SK-N-SH treated with all-trans-retinoic acid at 6 μM for 48 hours (cell line): ENCODE measurements around the gene REPIN1.

Experiments used
- ARNTL ChIP-seq: fragments of 450-650 bp; formaldehyde crosslinking; IDR thresholded peaks from 2 replicates; pipeline ENCODE4 v1.5.0; 2020; ENCODE audit warnings: low read depth, mild to moderate bottlenecking, moderate library complexity, borderline replicate concordance
- BACH2 ChIP-seq: fragments of 250-450 bp; sonication (Bioruptor Pico); IDR thresholded peaks from 2 replicates; pipeline ENCODE4 v1.9.0; 2021; ENCODE audit warnings: mild to moderate bottlenecking, borderline replicate concordance
- CSDC2 ChIP-seq: fragments of 250-450 bp; sonication (Bioruptor Pico); IDR thresholded peaks from 2 replicates; pipeline ENCODE4 v1.5.0; 2020; ENCODE audit warnings: mild to moderate bottlenecking, moderate library complexity
- ESRRG ChIP-seq: fragments of 250-450 bp; sonication (Bioruptor Pico); IDR thresholded peaks from 2 replicates; pipeline ENCODE4 v1.6.1; 2021; ENCODE audit warnings: mild to moderate bottlenecking
- PATZ1 ChIP-seq: fragments of 250-450 bp; sonication (Bioruptor Pico); IDR thresholded peaks from 2 replicates; pipeline ENCODE4 v1.8.0; 2020; ENCODE audit warnings: mild to moderate bottlenecking, moderate library complexity, borderline replicate concordance
- POU6F1 ChIP-seq: fragments of 250-450 bp; sonication (Bioruptor Pico); IDR thresholded peaks from 2 replicates; pipeline ENCODE4 v1.8.0; 2021; ENCODE audit warnings: low read depth, mild to moderate bottlenecking, moderate library complexity, borderline replicate concordance
- PPARA ChIP-seq: fragments of 250-450 bp; sonication (Bioruptor Pico); IDR thresholded peaks from 2 replicates; pipeline ENCODE4 v1.5.0; 2020; ENCODE audit warnings: mild to moderate bottlenecking, borderline replicate concordance
- TCF4 ChIP-seq: fragments of 250-450 bp; sonication (Bioruptor Pico); IDR thresholded peaks from 2 replicates; pipeline ENCODE4 v1.8.0; 2021; ENCODE audit warnings: mild to moderate bottlenecking, moderate library complexity, borderline replicate concordance
- ZFP30 ChIP-seq: fragments of 450-650 bp; formaldehyde crosslinking; IDR thresholded peaks from 2 replicates; pipeline ENCODE4 v1.5.0; 2022; ENCODE audit warnings: mild to moderate bottlenecking, moderate library complexity
- ZNF565 ChIP-seq: fragments of 450-650 bp; formaldehyde crosslinking; conservative IDR thresholded peaks from 2 replicates; pipeline ENCODE4 v1.5.0; 2020; ENCODE audit warnings: low read depth, mild to moderate bottlenecking, moderate library complexity

- TF ChIP-seq PPARA (no peak), POU6F1 (CRISPR knock-in tag) (no peak), ARNTL (CRISPR knock-in tag) (no peak), ESRRG (CRISPR knock-in tag) (no peak), CSDC2 (CRISPR knock-in tag) (no peak), TCF4 (CRISPR knock-in tag) (no peak), PATZ1 (no peak), BACH2 (CRISPR knock-in tag) (no peak), ZNF565 (CRISPR knock-in tag) (no peak), ZFP30 (no peak)
Measured at GRCh38 chr7:150336746-150337145, 31.9 kb upstream of the REPIN1 start.
